ENCODE measurements around the gene DPEP2.

The DPEP2 gene

GRCh38 chr16:67988675-67989074 is 10.6 kb downstream of the DPEP2 start:
- Histone ChIP-seq H3K4me1 (ENCODE audit: low read depth, poor library complexity, severe bottlenecking) (peaks cover 25% of the 10 kb centered on the region), H3K27me3 (ENCODE audit: insufficient read depth, low read depth) (no peaks in the 10 kb centered on the region), H4K20me1 (ENCODE audit: insufficient read depth) (no peaks in the 10 kb centered on the region), H3K27ac (no peak overlapping the region), H3K4me3 (IDR thresholded peaks at IDR 0.05; ENCODE audit: insufficient read depth, low read depth, low read length) (no peak overlapping the region), H3K36me3 (ENCODE audit: insufficient read depth) (no peaks in the 10 kb centered on the region), H3K79me2 (ENCODE audit: insufficient read depth, low read depth) (no peaks in the 10 kb centered on the region), H2AFZ (ENCODE audit: low read depth) (no peak overlapping the region), H3K9ac (no peak overlapping the region), H3K4me2 (no peak overlapping the region)
- no peak for TF ChIP-seq CTCF (conservative IDR thresholded peaks at IDR 0.05; ENCODE audit: low read depth, low read length)

GRCh38 chr16:67987460-67988160 is 11.7 kb downstream of the DPEP2 start:
- Histone ChIP-seq H3K79me2 (ENCODE audit: insufficient read depth, low read depth) (no peaks in the 10 kb centered on the region), H3K27ac (no peak overlapping the region), H2AFZ (ENCODE audit: low read depth) (no peak overlapping the region), H4K20me1 (ENCODE audit: insufficient read depth) (no peaks in the 10 kb centered on the region), H3K36me3 (ENCODE audit: insufficient read depth) (no peaks in the 10 kb centered on the region), H3K4me3 (IDR thresholded peaks at IDR 0.05; ENCODE audit: insufficient read depth, low read depth, low read length) (no peak overlapping the region), H3K4me1 (ENCODE audit: low read depth, poor library complexity, severe bottlenecking) (peaks cover 17% of the 10 kb centered on the region), H3K4me2 (no peak overlapping the region), H3K27me3 (ENCODE audit: insufficient read depth, low read depth) (no peaks in the 10 kb centered on the region), H3K9ac (no peak overlapping the region)
- no peak for TF ChIP-seq CTCF (conservative IDR thresholded peaks at IDR 0.05; ENCODE audit: low read depth, low read length)

GRCh38 chr16:67986949-67987348 is 12.3 kb downstream of the DPEP2 start:
- H3K4me3 ChIP-seq (IDR thresholded peaks at IDR 0.05; ENCODE audit: insufficient read depth, low read depth, low read length) = no peak overlapping the region
- H3K36me3 ChIP-seq (ENCODE audit: insufficient read depth) = no peaks in the 10 kb centered on the region
- peaks cover 16% of the 10 kb centered on the region for H3K4me1 ChIP-seq (ENCODE audit: low read depth, poor library complexity, severe bottlenecking)
- no peak for TF ChIP-seq CTCF (conservative IDR thresholded peaks at IDR 0.05; ENCODE audit: low read depth, low read length)
- H3K4me2 ChIP-seq = no peak overlapping the region
- H3K9ac ChIP-seq = no peak overlapping the region
- H4K20me1 ChIP-seq (ENCODE audit: insufficient read depth) = no peaks in the 10 kb centered on the region
- no peak overlapping the region for H2AFZ ChIP-seq (ENCODE audit: low read depth)
- no peak overlapping the region for H3K27ac ChIP-seq
- H3K79me2 ChIP-seq (ENCODE audit: insufficient read depth, low read depth) = no peaks in the 10 kb centered on the region
- H3K27me3 ChIP-seq (ENCODE audit: insufficient read depth, low read depth) = no peaks in the 10 kb centered on the region

GRCh38 chr16:67982011-67982696 is 17.1 kb downstream of the DPEP2 start:
- H3K4me2 ChIP-seq = no peak overlapping the region
- H3K36me3 ChIP-seq (ENCODE audit: insufficient read depth) = no peaks in the 10 kb centered on the region
- no peak overlapping the region for H2AFZ ChIP-seq (ENCODE audit: low read depth)
- no peak overlapping the region for H3K4me3 ChIP-seq (IDR thresholded peaks at IDR 0.05; ENCODE audit: insufficient read depth, low read depth, low read length)
- H4K20me1 ChIP-seq (ENCODE audit: insufficient read depth) = no peaks in the 10 kb centered on the region
- H3K27me3 ChIP-seq (ENCODE audit: insufficient read depth, low read depth) = no peaks in the 10 kb centered on the region
- H3K4me1 ChIP-seq (ENCODE audit: low read depth, poor library complexity, severe bottlenecking) = peaks cover 14% of the 10 kb centered on the region
- no peaks in the 10 kb centered on the region for H3K79me2 ChIP-seq (ENCODE audit: insufficient read depth, low read depth)
- H3K9ac ChIP-seq = no peak overlapping the region
- no peak overlapping the region for H3K27ac ChIP-seq
- TF ChIP-seq CTCF (conservative IDR thresholded peaks at IDR 0.05; ENCODE audit: low read depth, low read length) = no peak
